T-helper 1 cell treated with Interleukin-12 subunit alpha and Interleukin-12 subunit beta and Interleukin-4 antibody, amounts not matched to agents 30 ng/mL and 1 ng/mL, for 36 hours (primary cell): Measurements from ENCODE around the gene ALOX5. TPM values are rescaled to one million over a fixed set of nuclear protein-coding genes. Genes with fewer than 3 reads are reported as not detected.
"Not testable (repeated sequence)": the region's sequence is repeated elsewhere in the genome, so short reads cannot be mapped to it uniquely, and the experiment has no call there.

ENCODE experiments used
- intact Hi-C: fragments of 100-400 bp; cut with micrococcal nuclease; formaldehyde crosslinking; loops from one replicate; pipeline ENCODE4 v1.15.1; 2024
- total RNA-seq: library from RNA; stranded (reverse); gene quantifications from 2 replicates; pipeline ENCODE4 v1.2.3, GENCODE V29; 2022

The ALOX5 gene
- 29.6 and 30.1 TPM in 2 replicates for total RNA-seq

DNA sequence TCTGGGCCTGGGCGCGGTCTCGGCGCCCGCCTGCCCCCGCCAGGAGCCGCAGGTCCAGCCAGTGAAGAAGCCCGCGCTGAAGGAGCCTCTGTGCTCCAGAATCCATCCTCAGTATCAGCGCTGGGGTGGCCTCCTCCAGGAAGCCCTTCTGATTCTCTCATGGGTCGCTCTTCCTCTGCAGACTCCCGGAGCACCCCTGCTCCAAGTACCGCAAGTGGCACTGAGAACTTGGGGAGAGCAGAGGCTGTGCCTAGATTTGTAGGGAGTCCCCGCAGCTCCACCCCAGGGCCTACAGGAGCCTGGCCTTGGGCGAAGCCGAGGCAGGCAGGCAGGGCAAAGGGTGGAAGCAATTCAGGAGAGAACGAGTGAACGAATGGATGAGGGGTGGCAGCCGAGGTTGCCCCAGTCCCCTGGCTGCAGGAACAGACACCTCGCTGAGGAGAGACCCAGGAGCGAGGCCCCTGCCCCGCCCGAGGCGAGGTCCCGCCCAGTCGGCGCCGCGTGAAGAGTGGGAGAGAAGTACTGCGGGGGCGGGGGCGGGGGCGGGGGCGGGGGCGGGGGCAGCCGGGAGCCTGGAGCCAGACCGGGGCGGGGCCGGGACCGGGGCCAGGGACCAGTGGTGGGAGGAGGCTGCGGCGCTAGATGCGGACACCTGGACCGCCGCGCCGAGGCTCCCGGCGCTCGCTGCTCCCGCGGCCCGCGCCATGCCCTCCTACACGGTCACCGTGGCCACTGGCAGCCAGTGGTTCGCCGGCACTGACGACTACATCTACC is at the start of gene ALOX5:
Gene ALOX5, plus strand, starts transcription at position 641 of the 774 bp plus-strand sequence. Its CDS starts 64 bp downstream, at position 705.
- intact Hi-C loops, result loop anchor here (1.0 to 10.0 kb wide), 4 partner anchors 46 to 299 kb away; partner anchors contain the start of gene ZFAND4

GRCh38 chr10:45325116-45325515 is 48.9 kb upstream of the ALOX5 start:
- intact Hi-C loops, result no loop called here

- intact Hi-C loops, result not testable (repeated sequence)
Observed at GRCh38 chr10:45326864-45327263, 47.2 kb upstream of the ALOX5 start.

DNA sequence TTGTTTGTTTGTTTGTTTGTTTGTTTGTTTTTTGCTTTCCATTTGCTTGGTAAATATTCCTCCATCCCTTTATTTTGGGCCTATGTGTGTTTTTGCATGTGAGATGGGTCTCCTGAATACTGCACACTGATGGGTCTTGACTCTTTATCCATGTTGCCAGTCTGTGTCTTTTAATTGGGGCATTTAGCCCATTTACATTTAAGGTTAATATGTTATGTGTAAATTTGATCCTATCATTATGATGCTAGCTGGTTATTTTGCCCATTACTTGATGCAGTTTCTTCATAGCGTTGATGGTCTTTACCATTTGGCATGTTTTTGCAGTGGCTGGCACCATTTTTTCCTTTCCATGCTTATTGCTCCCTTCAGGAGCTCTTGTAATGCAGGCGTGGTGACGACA is 42.2 kb upstream of the ALOX5 start:
- intact Hi-C loops, result not testable (repeated sequence)

- intact Hi-C loops, result no loop called here
Observed at GRCh38 chr10:45339894-45340293, 34.1 kb upstream of the ALOX5 start.

- intact Hi-C loops, result not testable (repeated sequence)
Observed at GRCh38 chr10:45340420-45340819, 33.6 kb upstream of the ALOX5 start.

GRCh38 chr10:45346652-45347335 is 27.2 kb upstream of the ALOX5 start:
- intact Hi-C loops, result not testable (repeated sequence)

GRCh38 chr10:45347464-45347863 is 26.6 kb upstream of the ALOX5 start:
- intact Hi-C loops, result not testable (repeated sequence)

DNA sequence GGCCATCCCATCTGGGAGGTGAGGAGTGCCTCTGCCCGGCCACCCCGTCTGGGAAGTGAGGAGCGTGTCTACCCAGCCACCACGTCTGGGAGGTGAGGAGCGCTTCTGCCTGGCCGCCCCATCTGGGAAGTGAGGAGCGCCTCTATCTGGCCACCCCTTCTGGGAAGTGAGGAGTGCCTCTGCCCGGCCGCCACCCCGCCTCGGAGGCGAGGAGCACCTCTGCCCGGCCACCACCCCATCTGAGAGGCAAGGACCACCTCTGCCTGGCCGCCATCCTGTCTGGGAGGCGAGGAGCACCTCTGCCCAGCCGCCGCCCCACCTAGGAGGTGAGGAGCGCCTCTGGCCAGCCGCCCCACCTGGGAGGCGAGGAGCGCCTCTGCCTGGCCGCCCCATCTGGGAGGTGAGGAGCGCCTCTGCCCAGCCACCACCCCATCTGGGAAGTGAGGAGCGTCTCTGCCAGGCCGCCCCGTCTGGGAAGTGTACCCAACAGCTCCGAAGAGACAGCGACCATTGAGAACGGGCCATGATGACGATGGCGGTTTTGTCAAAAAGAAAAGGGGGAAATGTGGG is 25.7 kb upstream of the ALOX5 start:
- intact Hi-C loops, result not testable (repeated sequence)

DNA sequence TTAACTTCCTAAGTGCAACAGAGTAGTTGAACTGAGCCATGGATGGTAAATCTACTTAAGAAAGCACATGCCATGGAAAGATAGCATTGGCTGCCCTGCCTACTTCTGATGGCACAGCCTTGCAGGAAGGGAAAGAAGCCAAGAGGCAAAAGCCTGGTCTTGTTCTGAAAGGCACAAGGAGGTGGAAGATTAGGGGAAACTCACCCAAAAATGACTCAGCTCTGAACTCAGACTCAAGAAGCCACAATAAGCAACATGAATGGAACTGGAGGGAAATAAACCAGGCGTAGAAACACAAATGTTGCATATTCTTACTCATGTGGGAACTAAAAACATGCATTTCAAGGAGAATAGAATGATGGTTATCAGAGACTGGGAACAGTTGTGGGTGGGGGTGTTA is 20.8 kb upstream of the ALOX5 start:
- intact Hi-C loops, result loop anchor here (5.0 kb wide), 2 partner anchors 69 to 101 kb away; no protein-coding TSS in a partner anchor

DNA sequence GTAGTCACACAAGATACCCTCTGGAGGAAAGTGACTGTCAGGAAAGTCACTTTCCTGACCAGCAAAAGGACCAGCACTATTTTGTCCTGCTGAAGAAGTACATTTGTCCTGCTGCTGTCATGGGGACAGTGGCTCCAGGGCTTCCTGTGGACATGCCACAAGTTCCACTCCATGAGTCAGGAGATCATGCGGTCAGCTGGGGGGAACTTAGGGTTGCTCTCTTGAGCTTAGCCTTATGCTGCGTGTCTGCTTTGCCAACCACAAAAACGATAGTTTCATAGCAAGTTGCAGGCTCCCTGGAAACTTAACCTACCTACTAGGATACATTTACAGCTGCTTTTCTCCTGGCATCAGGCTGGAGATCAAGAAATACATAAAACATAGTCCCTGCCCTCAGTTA is 19.8 kb upstream of the ALOX5 start:
- intact Hi-C loops, result loop anchor here (5.0 kb wide), 2 partner anchors 68 to 102 kb away; no protein-coding TSS in a partner anchor

DNA sequence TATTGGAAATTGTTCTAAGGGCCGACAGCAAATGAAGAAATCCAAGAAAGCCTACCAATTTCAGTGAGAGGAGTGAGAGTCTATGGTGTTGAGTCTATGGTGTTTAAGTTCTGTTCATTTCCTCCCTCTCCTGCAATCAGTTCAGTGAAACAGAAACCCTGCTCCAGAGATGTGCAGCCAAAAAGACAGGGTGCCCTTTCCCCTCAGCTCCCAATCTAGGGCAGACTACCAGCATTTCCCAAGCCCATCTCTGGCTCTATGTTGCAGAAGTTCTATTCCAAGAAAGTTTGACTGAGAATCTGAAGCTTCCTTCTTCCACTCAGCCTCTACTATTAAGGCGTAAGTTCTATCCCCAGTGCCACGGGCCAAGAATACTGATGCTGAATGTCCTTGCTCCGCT is 18.5 kb upstream of the ALOX5 start:
- intact Hi-C loops, result no loop called here

DNA sequence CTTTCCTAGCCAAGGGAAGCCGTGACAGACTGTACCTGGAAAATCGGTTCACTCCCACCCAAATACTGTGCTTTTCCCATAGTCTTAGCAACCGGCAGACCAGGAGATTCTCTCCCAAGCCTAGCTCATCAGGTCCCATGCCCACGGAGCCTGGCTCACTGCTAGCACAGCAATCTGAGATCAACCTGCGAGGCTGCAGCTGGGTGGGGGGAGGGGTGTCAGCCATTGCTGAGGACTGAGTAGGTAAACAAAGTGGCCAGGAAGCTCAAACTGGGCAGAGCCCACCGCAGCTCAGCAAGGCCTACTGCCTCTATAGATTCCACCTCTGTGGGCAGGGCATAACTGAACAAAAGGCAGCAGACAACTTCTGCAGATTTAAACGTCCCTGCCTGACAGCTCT is 15.1 kb upstream of the ALOX5 start:
- intact Hi-C loops, result not testable (repeated sequence)

DNA sequence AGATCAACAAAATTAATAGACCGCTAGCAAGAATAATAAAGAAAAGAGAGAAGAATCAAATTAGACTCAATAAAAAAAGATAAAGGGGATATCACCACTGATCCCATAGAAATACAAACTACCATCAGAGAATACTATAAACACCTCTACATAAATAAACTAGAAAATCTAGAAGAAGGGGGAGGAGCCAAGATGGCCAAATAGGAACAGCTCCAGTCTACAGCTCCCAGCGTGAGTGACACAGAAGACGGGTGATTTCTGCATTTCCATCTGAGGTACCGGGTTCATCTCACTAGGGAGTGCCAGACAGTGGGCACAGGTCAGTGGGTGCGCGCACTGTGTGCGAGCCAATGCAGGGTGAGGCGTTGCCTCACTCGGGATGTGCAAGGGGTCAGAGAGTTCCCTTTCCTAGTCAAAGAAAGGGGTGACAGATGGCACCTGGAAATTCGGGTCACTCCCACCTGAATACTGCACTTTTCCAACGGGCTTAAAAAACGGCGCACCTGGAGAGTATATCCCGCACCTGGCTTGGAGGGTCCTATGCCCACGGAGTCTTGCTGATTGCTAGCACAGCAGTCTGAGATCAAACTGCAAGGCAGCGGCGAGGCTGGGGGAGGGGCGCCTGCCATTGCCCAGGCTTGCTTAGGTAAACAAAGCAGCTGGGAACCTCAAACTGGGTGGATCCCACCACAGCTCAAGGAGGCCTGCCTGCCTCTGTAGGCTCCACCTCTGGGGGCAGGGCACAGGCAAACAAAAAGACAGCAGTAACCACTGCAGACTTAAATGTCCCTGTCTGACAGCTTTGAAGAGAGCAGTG is 11.8 kb upstream of the ALOX5 start:
- intact Hi-C loops, result not testable (repeated sequence)

DNA sequence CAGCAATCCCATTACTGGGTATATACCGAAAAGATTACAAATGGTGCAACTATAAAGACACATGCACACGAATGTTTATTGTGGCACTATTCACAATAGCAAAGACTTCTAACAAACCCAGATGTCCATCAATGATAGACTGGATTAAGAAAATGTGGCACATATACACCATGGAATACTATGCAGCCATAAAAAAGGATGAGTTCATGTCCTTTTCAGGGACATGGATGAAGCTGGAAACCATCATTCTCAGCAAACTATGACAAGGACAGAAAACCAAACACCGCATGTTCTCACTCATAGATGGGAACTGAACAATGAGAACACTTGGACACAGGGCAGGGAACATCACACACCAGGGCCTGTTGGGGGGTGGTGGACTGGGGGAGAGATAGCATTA is 6.4 kb upstream of the ALOX5 start:
- intact Hi-C loops, result not testable (repeated sequence)

DNA sequence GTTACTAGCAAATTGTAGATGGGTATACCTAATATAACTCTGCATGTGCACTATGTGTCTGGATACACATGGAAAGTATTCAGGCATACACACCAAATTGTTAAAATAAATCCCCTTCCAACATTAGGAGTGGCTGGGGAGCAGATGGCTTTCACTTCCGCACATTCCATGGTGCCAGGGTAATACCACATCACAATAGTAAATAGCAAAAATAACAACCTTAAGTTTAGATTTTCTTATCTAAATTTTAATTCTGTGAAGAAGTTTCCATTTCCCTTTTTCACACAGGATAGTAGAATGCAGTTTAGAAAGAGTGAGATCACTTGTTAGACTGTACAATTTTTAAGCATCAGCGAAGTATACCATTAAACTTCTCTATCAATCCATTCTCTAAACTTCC is 5.8 kb upstream of the ALOX5 start:
- intact Hi-C loops, result no loop called here

- intact Hi-C loops, result loop anchor here (5.0 to 10.0 kb wide), 2 partner anchors 118 to 224 kb away; no protein-coding TSS in a partner anchor
Observed at GRCh38 chr10:45370202-45370955, 3.6 kb upstream of the ALOX5 start.

DNA sequence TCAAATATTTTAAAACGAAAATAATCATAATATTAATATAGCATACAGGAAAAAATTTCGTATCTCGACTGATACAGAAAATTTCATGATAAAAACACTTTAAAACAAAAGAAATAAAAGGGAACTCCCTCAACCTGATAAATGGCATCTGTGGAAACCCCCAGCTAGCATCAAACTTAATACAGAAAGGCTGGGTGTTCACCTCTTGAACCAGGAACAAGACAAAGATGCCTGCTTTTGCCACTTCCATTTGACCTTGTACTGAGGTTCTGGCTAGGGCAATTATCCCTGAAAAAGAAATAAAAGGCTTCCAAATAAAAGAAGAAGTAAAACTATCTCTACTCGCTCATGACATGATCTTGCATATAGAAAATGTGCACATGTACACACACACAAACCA is 2.5 kb upstream of the ALOX5 start:
- intact Hi-C loops, result loop anchor here (5.0 to 10.0 kb wide), 2 partner anchors 119 to 223 kb away; no protein-coding TSS in a partner anchor

- intact Hi-C loops, result loop anchor here (5.0 to 10.0 kb wide), 2 partner anchors 120 to 222 kb away; no protein-coding TSS in a partner anchor
Observed at GRCh38 chr10:45372251-45372951, 1.6 kb upstream of the ALOX5 start.
